Measurements from ENCODE around the gene MOB3B.

MOB3B gene

DNA sequence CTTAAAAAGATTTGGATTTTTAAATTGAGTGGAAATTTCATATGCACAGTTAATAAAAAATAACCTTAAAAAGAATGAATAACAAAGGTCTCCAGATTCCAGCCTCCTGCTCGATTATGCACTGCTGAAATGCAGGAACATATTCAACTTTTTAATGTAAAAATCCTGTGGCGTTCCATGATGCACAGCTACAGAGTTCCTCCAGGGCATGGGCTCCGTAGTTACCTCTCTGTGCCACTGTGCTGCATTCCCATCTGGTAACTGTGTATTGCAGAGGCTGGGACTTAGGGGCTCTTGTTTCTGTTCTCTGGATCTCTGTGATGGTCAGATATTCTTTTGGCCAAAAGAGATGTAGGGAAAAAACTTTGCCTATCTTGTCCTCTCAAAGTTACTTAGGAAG lies 201.1 kb downstream of the MOB3B start:
- Histone ChIP-seq H3K9me3 (ENCODE audit: insufficient read depth, low read depth, low read length) (peaks cover 5% of the 10 kb centered on the region), H2BK5ac (ENCODE audit: low read depth, low read length, poor library complexity) (no peak overlapping the region), H3K4me2 (ENCODE audit: low read length) (no peak overlapping the region), H3K27me3 (ENCODE audit: insufficient read depth, low read length) (no peaks in the 10 kb centered on the region), H3K14ac (ENCODE audit: low read length) (no peak overlapping the region), H4K8ac (ENCODE audit: low read depth, low read length) (no peak overlapping the region), H2AK5ac (ENCODE audit: low read length) (no peak overlapping the region), H3K23ac (ENCODE audit: low read length) (no peak overlapping the region), H4K91ac (ENCODE audit: low read depth, low read length) (no peak overlapping the region), H4K12ac (ENCODE audit: low read depth, low read length) (no peak overlapping the region), H3K4ac (ENCODE audit: low read depth, low read length) (no peak overlapping the region), H3K79me1 (ENCODE audit: low read length) (no peaks in the 10 kb centered on the region), H3K27ac (ENCODE audit: low read depth, low read length) (no peak overlapping the region), H3K9ac (ENCODE audit: low read length) (no peak overlapping the region), H3K36me3 (ENCODE audit: control insufficient read depth in 1 of 2, insufficient read depth in 2 of 2, low read length in 2 of 2) (peaks cover 12 to 17% of the 10 kb centered on the region in 2 experiments), H2BK12ac (ENCODE audit: low read length) (no peak overlapping the region), H3K18ac (ENCODE audit: low read length) (no peak overlapping the region), H2AFZ (ENCODE audit: insufficient read depth, low read length, poor library complexity) (no peak overlapping the region), H3K79me2 (ENCODE audit: control insufficient read depth, insufficient read depth, low read length, poor library complexity) (no peaks in the 10 kb centered on the region), H3K4me3 (ENCODE audit: low read depth, low read length) (no peak overlapping the region), H3K4me1 (ENCODE audit: control insufficient read depth in 1 of 2, insufficient read depth in 2 of 2, low read length in 2 of 2) (no peaks in the 10 kb centered on the region), H2BK120ac (ENCODE audit: insufficient read depth, low read length, poor library complexity) (no peak overlapping the region)
- WGBS (ENCODE audit: extremely low coverage, insufficient coverage, insufficient read length), result no CpG with 5 or more reads among the region's 3 CpGs
- DNase-seq, result no peak

GRCh38 chr9:27311184-27311583 lies 218.4 kb downstream of the MOB3B start:
- Histone ChIP-seq H3K27me3 (ENCODE audit: insufficient read depth, low read length) (no peaks in the 10 kb centered on the region), H2BK120ac (ENCODE audit: insufficient read depth, low read length, poor library complexity) (no peak overlapping the region), H3K27ac (ENCODE audit: low read depth, low read length) (no peak overlapping the region), H2AFZ (ENCODE audit: insufficient read depth, low read length, poor library complexity) (no peak overlapping the region), H3K18ac (ENCODE audit: low read length) (no peak overlapping the region), H3K79me1 (ENCODE audit: low read length) (no peaks in the 10 kb centered on the region), H3K4me3 (ENCODE audit: low read depth, low read length) (no peak overlapping the region), H3K23ac (ENCODE audit: low read length) (no peak overlapping the region), H3K79me2 (ENCODE audit: control insufficient read depth, insufficient read depth, low read length, poor library complexity) (no peaks in the 10 kb centered on the region), H3K4me1 (ENCODE audit: control insufficient read depth in 1 of 2, insufficient read depth in 2 of 2, low read length in 2 of 2) (no peaks in the 10 kb centered on the region), H4K12ac (ENCODE audit: low read depth, low read length) (no peak overlapping the region), H3K14ac (ENCODE audit: low read length) (no peak overlapping the region), H2BK12ac (ENCODE audit: low read length) (no peak overlapping the region), H3K36me3 (ENCODE audit: control insufficient read depth in 1 of 2, insufficient read depth in 2 of 2, low read length in 2 of 2) (no peaks in the 10 kb centered on the region), H3K4me2 (ENCODE audit: low read length) (no peak overlapping the region), H2AK5ac (ENCODE audit: low read length) (no peak overlapping the region), H3K4ac (ENCODE audit: low read depth, low read length) (no peak overlapping the region), H4K8ac (ENCODE audit: low read depth, low read length) (no peak overlapping the region), H3K9ac (ENCODE audit: low read length) (no peak overlapping the region), H3K9me3 (ENCODE audit: insufficient read depth, low read depth, low read length) (no peaks in the 10 kb centered on the region), H4K91ac (ENCODE audit: low read depth, low read length) (no peak overlapping the region), H2BK5ac (ENCODE audit: low read depth, low read length, poor library complexity) (no peak overlapping the region)
- DNase-seq, result no peak
- no CpG with 5 or more reads among the region's 2 CpGs for WGBS (ENCODE audit: extremely low coverage, insufficient coverage, insufficient read length)

- Histone ChIP-seq H3K79me2 (ENCODE audit: control insufficient read depth, insufficient read depth, low read length, poor library complexity) (no peaks in the 10 kb centered on the region), H3K4me3 (ENCODE audit: low read depth, low read length) (no peak overlapping the region)
- WGBS (ENCODE audit: extremely low coverage, insufficient coverage, insufficient read length), result no CpG with 5 or more reads among the region's 2 CpGs
Observed at GRCh38 chr9:27310582-27310981, 219.0 kb downstream of the MOB3B start.

DNA sequence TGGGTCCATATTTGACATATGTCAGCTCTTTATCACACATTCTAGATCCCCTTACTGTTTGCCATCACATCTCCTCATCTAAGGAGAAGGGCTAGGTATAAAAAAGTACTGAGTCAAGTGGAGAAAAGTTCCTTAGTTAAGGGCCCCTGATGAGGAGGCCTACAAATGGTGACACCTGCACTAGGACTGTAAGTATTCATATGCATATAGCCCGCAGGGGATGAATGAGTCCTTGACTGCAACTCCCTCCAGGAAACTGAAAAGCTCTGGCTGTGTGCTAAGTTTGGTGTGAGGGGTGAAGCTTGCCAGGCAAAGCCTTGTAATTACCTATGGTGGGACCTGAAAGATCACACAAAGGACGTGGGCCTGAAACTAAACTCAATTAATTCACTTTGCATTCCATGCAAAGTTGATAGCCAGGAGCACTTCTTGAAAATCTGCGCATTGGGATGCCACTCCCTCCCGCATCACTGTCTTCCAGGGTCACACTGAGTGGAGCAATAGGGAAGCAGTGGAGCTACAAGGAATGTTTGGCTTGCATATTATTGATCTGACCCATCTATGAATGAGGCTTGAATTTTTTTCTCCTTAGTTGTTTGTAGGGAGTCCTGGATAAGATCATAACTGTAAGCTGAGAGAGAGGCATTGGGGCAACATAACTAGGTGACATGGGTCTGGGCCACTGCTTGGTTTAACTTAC lies 220.8 kb downstream of the MOB3B start:
- Histone ChIP-seq H3K4me3 (ENCODE audit: low read depth, low read length) (no peak overlapping the region), H2AFZ (ENCODE audit: insufficient read depth, low read length, poor library complexity) (no peak overlapping the region), H3K14ac (ENCODE audit: low read length) (no peak overlapping the region), H2BK12ac (ENCODE audit: low read length) (no peak overlapping the region), H3K36me3 (ENCODE audit: control insufficient read depth in 1 of 2, insufficient read depth in 2 of 2, low read length in 2 of 2) (no peaks in the 10 kb centered on the region), H3K4ac (ENCODE audit: low read depth, low read length) (no peak overlapping the region), H3K18ac (ENCODE audit: low read length) (no peak overlapping the region), H3K9ac (ENCODE audit: low read length) (no peak overlapping the region), H3K4me2 (ENCODE audit: low read length) (no peak overlapping the region), H4K12ac (ENCODE audit: low read depth, low read length) (no peak overlapping the region), H4K91ac (ENCODE audit: low read depth, low read length) (no peak overlapping the region), H2BK5ac (ENCODE audit: low read depth, low read length, poor library complexity) (no peak overlapping the region), H3K79me1 (ENCODE audit: low read length) (peaks cover under 1% of the 10 kb centered on the region), H3K79me2 (ENCODE audit: control insufficient read depth, insufficient read depth, low read length, poor library complexity) (no peaks in the 10 kb centered on the region), H4K8ac (ENCODE audit: low read depth, low read length) (no peak overlapping the region), H2BK120ac (ENCODE audit: insufficient read depth, low read length, poor library complexity) (no peak overlapping the region), H3K9me3 (ENCODE audit: insufficient read depth, low read depth, low read length) (no peaks in the 10 kb centered on the region), H2AK5ac (ENCODE audit: low read length) (no peak overlapping the region), H3K27me3 (ENCODE audit: insufficient read depth, low read length) (no peaks in the 10 kb centered on the region), H3K23ac (ENCODE audit: low read length) (no peak overlapping the region), H3K4me1 (ENCODE audit: control insufficient read depth in 1 of 2, insufficient read depth in 2 of 2, low read length in 2 of 2) (peaks cover under 1 to 2% of the 10 kb centered on the region in 2 experiments), H3K27ac (ENCODE audit: low read depth, low read length) (no peak overlapping the region)
- peak; percentile 77 to 91 for DNase-seq
- no CpG with 5 or more reads among the region's 4 CpGs for WGBS (ENCODE audit: extremely low coverage, insufficient coverage, insufficient read length)

More at GRCh38 chr9:27310582-27310981, 219.0 kb downstream of the MOB3B start:
- H3K27me3 ChIP-seq (ENCODE audit: insufficient read depth, low read length), result no peaks in the 10 kb centered on the region
- H2BK120ac ChIP-seq (ENCODE audit: insufficient read depth, low read length, poor library complexity), result no peak overlapping the region
- no peak overlapping the region for H4K8ac ChIP-seq (ENCODE audit: low read depth, low read length)
- no peak overlapping the region for H3K4ac ChIP-seq (ENCODE audit: low read depth, low read length)
- no peak overlapping the region for H2BK12ac ChIP-seq (ENCODE audit: low read length)
- H3K9me3 ChIP-seq (ENCODE audit: insufficient read depth, low read depth, low read length), result no peaks in the 10 kb centered on the region
- H3K9ac ChIP-seq (ENCODE audit: low read length), result no peak overlapping the region
- H3K4me1 ChIP-seq (ENCODE audit: control insufficient read depth in 1 of 2, insufficient read depth in 2 of 2, low read length in 2 of 2), result no peaks in the 10 kb centered on the region
- H3K27ac ChIP-seq (ENCODE audit: low read depth, low read length), result no peak overlapping the region
- H2BK5ac ChIP-seq (ENCODE audit: low read depth, low read length, poor library complexity), result no peak overlapping the region
- no peak overlapping the region for H4K12ac ChIP-seq (ENCODE audit: low read depth, low read length)
- no peak overlapping the region for H3K4me2 ChIP-seq (ENCODE audit: low read length)
- H3K36me3 ChIP-seq (ENCODE audit: control insufficient read depth in 1 of 2, insufficient read depth in 2 of 2, low read length in 2 of 2), result no peaks in the 10 kb centered on the region
- DNase-seq, result no peak
- no peak overlapping the region for H2AK5ac ChIP-seq (ENCODE audit: low read length)
- no peaks in the 10 kb centered on the region for H3K79me1 ChIP-seq (ENCODE audit: low read length)
- no peak overlapping the region for H4K91ac ChIP-seq (ENCODE audit: low read depth, low read length)
- H3K14ac ChIP-seq (ENCODE audit: low read length), result no peak overlapping the region
- H3K18ac ChIP-seq (ENCODE audit: low read length), result no peak overlapping the region
- no peak overlapping the region for H2AFZ ChIP-seq (ENCODE audit: insufficient read depth, low read length, poor library complexity)
- no peak overlapping the region for H3K23ac ChIP-seq (ENCODE audit: low read length)

All from trophoblast cell (in vitro differentiated cells and primary cell).